Tongue (tissue), 2 donors: ENCODE data around the gene MALRD1. TPM values are rescaled to one million over a fixed set of nuclear protein-coding genes. Genes with fewer than 3 reads are reported as not detected.

Experiments
- DNase-seq: peaks from one replicate; pipeline ENCODE4 v3.0.0-alpha.2; 2015
- total RNA-seq: library from RNA; depleted of rRNA; stranded (reverse); fragments of >200 nt; gene quantifications from one replicate; pipeline ENCODE4 v1.2.3, GENCODE V29; 2014

MALRD1 gene
- total RNA-seq, 1 donor from 2014 or later = 6.4 TPM

DNA sequence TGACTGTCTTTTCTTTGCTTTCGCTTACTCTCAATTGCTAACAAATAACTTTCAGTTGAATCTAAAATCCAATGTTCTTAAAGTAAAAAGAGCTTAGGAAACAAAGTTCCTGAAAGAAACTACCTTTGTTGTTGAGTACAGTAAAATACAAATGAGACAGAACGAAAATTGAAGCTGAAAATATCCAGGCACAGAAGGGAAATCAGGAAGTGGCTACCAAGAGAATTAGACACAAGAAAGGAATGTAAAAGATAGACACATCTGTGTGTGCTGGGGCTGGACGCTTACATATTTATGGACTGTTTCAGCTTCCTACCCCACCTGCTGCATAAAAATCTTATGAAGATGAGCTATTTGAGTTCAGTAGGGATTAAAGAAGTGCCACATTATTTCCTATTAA is 606.0 kb downstream of the MALRD1 start:
- peak; percentile 20 for DNase-seq

DNA sequence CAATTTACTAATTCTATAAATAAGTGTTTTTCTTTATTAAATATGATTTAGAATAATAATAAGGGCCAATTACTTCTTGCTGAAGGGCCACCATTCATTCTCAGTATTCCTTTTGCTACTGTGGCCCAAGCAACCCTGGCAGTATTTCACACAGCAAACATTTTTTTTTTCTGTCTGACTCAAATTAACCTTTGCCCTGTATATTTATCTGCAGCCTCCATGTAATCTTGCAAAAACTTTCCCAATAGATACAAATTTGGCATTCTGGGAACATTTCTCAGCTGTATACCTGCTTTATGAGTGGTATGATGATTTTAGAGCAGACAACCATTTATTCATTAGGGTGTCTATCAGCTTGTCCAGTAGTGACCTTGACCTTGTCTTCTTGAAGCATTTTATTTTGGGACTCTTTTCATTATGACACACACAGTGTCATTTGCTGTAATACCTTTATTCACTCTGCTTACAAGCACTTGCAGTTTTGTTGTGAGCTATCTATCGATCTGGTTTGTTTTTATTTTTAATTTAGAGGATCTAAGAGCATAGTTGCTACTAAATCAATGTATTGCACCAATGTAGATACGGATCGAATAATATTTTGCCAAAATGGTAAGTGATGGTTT is 607.9 kb downstream of the MALRD1 start:
- no peak for DNase-seq

DNA sequence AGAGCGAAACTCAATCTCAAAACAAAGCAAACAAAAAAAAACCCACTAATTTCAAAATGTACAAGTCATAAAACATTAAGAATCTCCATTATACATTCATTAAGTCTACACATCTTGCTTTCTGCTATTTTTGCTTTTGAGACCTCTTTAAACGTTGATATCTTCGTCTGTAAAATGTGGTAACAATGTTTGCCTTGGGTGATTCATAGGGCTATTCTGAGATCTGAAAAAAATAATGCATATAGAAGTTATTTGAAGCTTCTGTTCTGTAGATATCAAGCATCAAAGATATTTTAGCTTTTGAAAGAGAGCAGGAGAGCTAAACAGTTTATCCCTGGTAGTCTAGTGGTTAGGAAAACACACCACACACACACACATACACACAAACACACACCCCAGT is 609.5 kb downstream of the MALRD1 start:
- DNase-seq = no peak

DNA sequence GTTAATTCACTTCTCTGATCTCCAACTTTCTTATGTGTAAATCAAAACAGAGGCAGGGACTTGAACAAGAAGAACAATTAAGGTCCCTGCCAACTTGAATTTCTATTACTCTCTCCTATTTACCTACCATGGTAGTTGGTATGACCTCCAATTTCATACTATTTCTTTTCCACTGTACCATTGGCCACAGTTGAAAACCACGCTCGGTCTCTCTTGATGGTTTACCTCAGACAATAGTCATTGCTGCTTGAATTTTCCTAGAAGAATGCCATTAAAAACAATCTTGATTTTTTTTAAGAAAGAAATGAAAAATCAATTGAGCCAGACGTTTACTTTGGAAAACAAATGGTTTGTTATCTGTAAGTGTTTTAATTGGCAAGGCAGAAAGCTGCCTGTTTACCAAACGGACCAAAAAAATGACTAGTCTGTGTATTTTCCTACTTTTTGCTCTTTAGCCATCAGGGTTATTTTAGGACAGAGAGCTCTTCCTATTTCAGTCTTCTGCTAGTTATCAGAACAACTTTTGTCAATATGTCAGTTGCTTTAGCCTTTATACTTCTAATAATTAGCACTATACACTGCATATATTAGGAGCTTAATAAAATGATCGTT is 610.1 kb downstream of the MALRD1 start:
- no peak for DNase-seq

DNA sequence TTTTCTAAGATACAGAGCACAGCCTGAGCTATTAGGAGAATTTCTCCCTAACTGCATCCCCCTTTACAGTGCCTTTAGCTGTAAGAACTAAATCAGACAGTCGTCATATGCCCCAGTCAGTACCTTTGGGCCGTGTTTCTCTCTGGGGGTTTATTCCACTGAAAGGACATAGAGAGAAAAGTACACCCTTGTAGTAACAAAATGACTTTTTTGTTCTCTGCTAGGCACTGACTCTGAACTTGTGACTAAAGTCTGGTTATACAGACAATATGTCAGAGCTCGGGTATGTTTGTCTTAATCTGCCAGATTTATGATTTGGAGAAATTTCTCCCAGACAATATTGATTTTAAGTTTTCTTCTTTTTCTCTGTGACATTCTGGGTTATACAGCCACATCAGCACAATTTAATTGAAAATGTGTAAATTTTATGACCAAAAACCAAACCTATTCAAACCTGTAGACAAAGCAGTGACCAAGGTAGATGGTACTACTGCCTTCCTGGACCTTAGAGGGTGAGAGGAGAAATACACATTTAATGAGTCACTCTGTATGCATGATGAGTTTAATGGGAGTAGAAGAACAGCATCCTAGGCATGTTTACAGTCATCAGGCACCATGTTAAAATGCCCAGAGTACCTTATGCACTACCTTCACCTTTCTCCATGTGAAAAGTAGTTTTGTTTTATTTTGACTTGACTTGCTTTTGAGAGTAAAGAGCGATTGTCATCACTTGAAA is 611.5 kb downstream of the MALRD1 start:
- no peak for DNase-seq

DNA sequence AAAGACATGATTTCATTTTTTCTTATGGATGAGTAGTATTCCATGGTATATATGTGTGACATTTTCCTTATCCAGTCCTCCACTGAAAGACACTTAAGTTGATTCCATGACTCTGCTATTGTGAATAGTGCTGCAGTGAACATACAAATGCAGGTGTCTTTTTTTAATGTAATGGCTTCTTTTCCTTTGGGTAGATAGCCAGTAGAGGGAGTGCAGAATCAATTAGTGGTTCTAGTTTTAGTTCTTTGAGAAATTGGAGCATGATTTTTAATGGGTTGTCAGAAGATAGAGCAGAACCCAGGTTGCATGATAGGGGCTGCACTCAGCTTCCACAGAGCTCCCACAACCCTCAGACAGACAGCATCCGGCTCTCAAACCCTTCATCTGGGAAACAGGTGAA is 614.7 kb downstream of the MALRD1 start:
- DNase-seq = no peak

DNA sequence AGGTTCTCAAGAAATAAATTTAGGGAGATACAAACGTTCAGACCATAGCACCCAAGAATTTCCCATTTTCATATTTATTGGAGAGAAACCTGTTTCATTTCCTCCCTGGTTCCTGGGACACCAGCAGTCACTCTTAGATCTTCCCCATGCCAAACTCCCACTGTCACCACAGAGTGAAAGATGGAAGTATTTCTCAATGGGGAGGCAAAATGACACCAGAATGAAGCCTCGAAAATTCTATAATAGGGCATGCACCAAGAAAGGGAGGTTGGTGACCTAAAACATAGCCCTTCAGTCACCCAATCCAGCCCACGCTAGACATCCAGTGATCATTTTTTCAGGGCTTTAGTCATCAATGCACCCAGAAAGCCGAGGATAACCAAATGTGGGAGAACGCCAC is 619.5 kb downstream of the MALRD1 start:
- DNase-seq = no peak

DNA sequence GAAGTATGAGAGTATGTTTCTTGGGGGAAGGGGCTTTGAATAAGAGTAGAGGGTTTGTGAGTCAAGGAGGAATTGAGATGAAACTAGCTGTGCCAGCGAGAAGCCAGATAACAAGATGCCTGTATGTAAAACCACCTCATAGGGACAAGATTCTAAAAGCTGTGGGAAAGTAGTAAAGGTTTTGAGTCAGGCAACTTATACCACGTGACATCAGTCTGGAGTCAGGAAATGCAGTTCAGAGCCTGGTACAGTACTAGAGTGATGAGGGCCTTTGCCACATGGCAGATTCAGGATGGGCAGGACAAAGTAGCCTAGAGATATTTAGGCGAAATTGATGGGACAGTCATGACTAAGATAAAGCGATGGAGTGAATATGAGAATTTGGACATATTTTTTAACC is 627.5 kb downstream of the MALRD1 start:
- no peak for DNase-seq

DNA sequence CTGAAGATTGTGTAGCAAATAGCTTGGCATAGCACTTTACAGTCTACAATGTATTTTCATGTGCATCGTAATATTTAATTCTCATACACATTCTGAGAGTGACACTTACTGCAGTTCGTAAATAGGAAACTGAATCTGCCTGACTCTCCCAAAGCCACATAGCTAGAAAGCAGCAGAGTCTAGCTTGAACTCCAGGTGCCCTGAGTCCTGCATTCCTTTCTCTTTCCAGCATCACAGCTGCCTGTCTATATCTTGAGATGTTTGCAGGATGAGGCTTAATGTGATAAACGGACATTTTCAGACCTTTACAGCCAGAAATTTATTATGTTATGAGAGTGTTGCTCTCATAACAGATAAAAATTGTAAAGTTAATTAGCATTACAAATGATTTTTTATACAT is 634.8 kb downstream of the MALRD1 start:
- peak; percentile 37 for DNase-seq

DNA sequence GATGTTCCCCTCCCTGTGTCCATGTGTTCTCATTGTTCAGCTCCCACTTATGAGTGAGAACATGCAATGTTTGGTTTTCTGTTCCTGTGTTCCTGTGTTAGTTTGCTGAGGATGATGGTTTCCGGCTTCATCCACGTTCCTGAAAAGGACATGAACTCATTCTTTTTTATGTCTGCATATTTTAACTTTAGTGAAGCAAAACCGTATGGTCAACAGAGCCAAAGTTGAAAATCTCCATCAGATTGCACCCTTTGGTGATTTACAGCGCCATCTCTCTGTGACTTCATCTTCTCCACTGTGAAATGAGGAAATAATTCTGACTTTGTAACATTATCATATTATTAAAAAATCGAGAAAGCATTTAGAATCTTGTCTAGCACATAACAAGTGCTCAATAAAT is 635.4 kb downstream of the MALRD1 start:
- DNase-seq = peak; percentile 18

DNA sequence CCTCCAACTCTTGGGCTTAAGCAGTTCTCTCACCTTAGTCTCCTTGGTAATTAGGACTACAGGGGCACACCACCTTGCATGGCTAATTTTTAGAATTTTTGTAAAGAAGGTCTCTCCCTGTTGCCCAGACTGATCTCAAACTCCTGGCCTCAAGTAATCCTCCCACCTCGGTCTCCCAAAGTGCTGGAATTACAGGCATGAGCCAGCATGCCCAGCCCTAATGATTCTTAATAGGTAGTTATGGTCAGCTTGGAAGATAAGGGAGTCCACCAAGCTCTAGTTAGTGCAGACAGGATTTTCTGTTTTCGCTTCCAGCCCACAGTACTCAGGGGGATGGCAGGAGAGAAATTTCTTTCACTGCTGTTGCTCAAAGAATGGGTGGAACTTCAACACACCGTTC is 639.7 kb downstream of the MALRD1 start:
- no peak for DNase-seq

DNA sequence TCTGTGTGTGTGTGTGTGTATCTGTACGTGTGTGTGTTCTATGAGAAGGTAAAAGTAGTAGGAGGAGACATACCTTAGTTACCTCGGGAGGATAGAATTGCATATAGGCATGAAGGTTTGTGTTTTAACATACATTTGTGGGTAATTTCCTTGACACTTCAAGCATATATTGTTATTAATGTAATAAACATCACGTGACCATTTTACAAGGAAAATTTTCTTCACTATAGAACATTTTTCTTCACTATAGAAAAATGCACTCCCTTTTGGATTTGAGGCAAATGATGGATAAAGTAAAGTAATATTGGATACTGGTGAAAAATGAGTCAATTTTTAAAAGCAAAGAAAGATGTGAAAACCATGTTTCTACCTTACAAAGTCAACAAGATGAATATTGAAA is 640.6 kb downstream of the MALRD1 start:
- DNase-seq = no peak

DNA sequence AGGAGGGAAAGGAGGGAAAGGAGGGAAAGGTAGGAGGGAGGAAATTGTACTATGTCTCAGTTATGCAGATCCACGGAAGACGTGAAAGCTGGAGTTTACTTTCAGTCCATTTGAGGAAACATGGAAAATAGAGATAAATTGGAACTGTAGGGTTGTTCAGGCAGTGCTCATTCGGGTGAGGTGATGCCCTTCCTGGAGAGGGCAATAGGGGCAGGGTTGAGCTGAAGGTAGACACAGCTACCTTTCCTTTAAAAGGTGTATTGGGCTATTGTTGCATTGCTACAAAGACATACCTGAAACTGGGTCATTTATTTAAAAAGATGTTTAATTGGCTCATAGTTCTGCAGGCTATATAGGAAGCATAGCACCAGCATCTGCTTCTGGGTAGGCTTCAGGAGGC is 650.7 kb downstream of the MALRD1 start:
- DNase-seq = no peak

DNA sequence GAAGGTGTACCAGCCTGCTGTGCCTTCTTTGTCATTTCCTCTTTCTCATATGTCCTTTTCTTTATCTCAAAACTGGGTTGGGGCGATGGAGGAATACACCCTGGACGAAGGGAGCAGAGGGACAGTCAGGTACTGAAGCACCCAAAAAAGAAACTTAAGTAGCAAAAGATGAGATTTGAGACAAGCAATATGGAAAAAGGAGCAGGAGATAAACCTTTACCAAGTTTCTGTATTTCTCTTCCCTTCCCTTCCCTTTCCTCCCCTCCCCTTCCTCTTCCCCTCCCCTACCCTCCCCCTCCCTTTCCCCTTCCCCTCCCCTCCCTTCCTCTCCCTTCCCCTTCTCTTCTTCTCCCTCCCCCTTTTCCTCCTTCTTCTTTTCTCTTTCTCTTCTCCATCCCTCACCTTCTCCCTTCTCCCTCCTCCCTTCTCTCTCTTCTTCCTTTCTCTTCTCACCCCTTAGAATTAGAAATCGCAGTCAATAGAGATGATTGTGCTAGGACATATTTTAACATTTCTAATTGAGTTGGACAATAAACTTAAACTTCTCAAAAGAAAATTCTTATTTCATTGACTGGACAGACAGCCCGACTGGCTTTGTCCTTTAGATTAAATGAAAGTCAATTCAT is 652.9 kb downstream of the MALRD1 start:
- no peak for DNase-seq

DNA sequence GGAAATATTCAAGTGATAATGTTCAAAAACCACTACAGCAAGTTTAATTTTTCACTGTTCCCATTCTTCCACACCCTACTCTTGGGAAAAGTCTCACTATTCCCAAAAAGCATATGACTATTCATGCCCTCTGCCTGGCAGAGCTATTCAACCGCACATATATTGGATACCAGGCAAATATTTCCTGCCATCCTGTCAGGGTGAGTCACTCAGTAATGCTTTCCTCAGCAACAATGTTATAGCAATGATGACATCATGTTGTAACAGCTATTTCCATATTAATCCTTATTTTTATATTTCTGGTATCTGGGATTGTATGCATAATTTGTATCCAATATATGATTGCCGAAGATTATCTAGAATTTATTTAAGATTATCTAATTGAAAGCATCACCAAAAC is 653.6 kb downstream of the MALRD1 start:
- no peak for DNase-seq

DNA sequence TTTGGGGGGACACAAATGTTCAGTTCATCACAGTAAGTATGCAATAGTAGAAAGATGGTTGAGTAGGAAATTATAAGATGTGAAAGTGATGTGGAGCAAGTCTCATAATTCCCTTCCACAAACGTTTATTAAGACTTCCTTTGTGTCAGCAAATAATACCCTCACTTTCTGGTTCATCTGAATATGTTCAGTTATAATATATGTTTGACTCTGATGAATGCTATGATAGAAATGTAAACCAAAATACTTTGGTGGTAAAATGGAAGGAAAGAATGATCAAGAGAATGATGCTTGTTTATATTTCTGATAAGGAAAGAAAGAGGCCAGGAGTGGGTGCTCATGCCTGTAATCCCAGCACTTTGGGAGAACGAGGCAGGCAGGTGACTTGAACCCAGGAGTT is 655.9 kb downstream of the MALRD1 start:
- no peak for DNase-seq

DNA sequence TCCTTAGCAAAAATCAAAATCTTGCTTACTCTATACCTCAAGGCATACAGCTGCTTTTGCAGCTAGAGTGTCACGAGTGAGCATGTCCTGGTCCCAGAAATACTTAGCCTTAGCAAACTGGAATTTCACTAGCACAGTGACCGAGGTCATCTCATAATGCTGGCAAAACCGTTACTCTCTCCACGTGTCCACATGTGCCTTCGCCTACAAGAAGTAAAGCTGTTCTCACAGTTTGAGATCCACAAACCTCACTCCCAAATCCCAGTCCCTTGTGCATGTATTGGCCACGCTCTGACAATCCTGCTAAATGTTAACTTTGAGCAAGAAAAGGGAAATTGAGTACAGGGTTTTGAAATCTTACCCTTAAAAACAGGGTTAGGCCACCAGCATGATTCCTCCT is 656.6 kb downstream of the MALRD1 start:
- peak; percentile 9 for DNase-seq

DNA sequence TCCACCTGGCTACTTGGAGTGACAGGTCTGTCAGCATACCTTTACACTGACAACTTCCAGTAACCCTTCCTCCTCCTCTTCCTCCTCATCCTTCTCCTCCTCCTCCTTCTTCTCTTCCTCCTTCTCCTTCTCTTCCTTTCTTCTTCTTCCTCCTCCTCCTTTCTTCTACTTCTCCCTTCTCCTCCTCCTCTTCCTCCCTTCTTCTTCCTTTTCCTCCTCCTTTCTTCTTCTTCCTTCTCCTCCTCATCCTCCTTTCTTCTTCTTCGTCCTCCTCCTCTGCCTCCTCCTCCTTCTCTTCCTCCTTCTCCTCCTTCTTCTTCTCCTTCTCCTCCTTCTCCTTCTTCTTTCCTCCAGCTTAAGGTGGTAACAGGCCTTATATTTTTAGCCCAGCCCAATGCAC is 658.3 kb downstream of the MALRD1 start:
- no peak for DNase-seq

DNA sequence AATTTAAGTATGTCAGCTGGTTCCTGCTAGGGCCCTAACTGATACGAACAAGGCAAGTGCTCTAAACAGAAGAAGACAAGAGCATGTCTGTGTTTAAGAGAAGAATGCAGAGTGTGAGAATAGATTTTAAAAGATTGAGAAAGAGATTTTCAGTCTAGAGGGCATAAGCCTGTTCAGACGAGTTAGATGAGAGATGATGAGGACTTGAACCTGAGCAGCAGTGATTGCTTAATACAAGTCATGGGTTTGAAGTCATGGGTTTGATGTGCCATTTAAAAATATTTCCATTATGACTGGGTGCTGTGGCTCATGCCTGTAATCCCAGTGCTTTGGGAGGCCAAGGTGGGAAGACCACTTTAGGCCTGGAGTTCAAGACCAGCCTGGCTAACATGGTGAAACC is 658.8 kb downstream of the MALRD1 start:
- DNase-seq = no peak

DNA sequence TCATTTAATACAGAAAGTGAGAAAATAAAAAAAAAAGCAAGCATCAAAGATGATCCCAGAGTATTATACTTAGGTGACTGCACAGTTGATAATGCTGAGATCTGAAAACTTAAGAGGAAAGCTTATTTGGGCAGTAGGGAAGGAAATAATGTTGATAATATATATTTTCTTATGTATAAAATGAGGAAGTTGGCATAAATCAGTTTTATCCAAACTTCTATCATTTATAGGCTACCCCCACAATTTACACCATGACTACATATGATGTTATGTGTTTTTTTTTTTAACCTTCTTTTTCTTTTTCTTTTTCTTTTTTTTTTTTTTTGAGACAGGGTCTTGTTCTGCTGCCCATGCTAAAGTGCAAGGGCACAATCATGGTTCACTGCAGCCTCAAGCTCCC is 659.4 kb downstream of the MALRD1 start:
- no peak for DNase-seq

DNA sequence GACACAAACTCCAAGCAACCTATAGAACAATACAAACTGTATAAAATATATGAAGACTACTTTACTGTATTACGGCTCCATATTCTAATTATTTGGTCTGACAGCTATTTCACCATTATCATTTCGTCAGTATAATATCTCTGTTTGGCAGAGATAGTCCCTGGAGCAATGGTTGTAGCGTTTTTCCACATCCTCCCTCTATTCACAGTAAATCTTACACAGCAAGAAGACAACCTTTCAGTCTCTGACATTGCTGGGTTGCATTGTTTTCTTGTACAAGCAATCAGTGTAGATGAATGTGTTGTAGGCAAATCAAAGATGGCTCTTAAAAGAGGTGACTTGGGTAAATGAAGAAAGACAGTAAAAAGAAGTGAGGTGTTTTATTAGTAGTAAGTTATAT is 662.0 kb downstream of the MALRD1 start:
- DNase-seq = no peak

DNA sequence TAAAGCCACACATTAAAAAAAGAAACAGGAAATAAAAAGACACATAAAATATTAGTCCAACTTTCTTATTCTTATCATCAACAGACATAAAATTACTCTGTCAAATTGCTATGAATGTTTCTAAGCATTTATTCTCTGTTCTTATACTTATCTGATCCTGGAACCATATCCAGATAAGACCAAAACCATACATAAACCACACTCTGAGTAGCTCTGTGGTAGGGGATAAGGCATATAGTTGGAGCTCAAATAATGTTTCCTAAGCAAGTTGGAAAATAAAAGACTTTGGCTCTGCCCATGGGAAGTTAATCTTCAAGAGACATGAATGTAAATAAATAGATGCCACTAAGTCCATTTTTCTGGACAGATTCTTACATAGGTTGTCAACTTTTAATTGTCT is 664.6 kb downstream of the MALRD1 start:
- no peak for DNase-seq

DNA sequence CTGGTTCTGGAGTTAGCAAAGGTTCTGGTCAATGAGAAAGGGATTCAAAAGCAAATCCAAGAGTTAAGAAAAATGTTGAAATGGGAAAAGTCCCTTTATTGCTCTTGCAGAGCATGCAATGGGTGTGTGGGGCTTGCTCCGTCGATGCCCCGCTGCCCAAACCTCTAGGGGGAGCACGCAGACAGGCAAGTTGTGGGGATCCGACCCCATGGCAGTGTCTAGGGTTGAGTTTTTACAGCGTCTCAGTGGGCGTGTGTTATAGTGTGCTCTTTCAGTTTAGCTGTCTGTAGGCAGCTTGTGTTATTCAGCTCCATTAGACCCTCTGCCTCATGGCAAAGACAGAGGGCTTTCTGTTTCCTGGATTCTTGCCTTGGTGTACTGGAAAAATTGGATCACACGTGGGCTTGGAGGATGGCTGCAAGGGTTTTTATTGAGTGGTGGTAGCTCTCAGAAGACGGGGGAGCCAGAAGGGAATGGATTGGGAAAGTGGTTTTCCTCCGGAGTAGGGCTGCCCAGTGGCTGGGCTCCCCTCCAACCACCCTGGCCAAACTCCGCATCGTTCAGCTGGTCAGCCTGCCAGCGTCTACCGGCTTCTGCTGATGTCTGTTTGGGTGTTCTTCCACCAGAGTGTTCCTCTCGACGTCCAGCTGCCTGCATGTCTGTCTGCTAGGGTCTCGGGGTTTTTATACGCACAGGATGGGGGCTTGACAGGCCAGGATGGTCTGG is 665.4 kb downstream of the MALRD1 start:
- no peak for DNase-seq
